Measurements from ENCODE around the gene ABHD14A.

Gene ABHD14A

GRCh38 chr3:52001443-52001974 is 26.6 kb downstream of the ABHD14A start:
- DNase-seq (ENCODE audit: low read depth, low spot score), result no peak
- ChIA-PET POLR2A (interaction anchor here (0.6 kb wide), 1 partner anchor 141 kb away, joined by 3 read pairs; no protein-coding TSS in a partner anchor), CTCF (interaction anchor here (0.6 to 18.2 kb wide), 39 partner anchors 9 to 447 kb away, joined by 3 to 779 read pairs (median 5); partner anchors contain the start of genes ABHD14B, DUSP7, PARP3 and POC1A)
- H3K4me3 ChIP-seq (ENCODE audit: low read depth, low read length), result no peak overlapping the region
- TF ChIP-seq CTCF (IDR thresholded peaks at IDR 0.05; ENCODE audit: insufficient read depth, low read length, missing control alignments), result peak; percentile 96

- POLR2A ChIA-PET, result no interaction called here
- no peak for TF ChIP-seq CTCF (IDR thresholded peaks at IDR 0.05; ENCODE audit: insufficient read depth, low read length, missing control alignments)
- no peak overlapping the region for H3K4me3 ChIP-seq (ENCODE audit: low read depth, low read length)
- CTCF ChIA-PET, result interaction anchor here (0.9 to 18.2 kb wide), 25 partner anchors 10 to 613 kb away, joined by 3 to 779 read pairs (median 7); partner anchors contain the start of genes DUSP7, PARP3 and POC1A
- no peak for DNase-seq (ENCODE audit: low read depth, low spot score)
These were observed 27.9 kb downstream of the ABHD14A start for GRCh38 chr3:52002748-52003147.

GRCh38 chr3:52004163-52004787 is 29.4 kb downstream of the ABHD14A start:
- ChIA-PET POLR2A (interaction anchor here (1.0 to 1.7 kb wide), 4 partner anchors 42 to 150 kb away, joined by 3 to 8 read pairs (median 4); partner anchors contain the start of genes DUSP7 and POC1A), CTCF (interaction anchor here (0.6 to 18.2 kb wide), 47 partner anchors 9 to 615 kb away, joined by 3 to 779 read pairs (median 5); partner anchors contain the start of genes ACY1, DUSP7, PARP3 and POC1A)
- peak; percentile 82 for TF ChIP-seq CTCF (IDR thresholded peaks at IDR 0.05; ENCODE audit: insufficient read depth, low read length, missing control alignments)
- H3K4me3 ChIP-seq (ENCODE audit: low read depth, low read length), result no peak overlapping the region
- no peak for DNase-seq (ENCODE audit: low read depth, low spot score)

GRCh38 chr3:52004906-52005395 is 30.1 kb downstream of the ABHD14A start:
- ChIA-PET CTCF (interaction anchor here (0.7 to 18.2 kb wide), 48 partner anchors 9 to 616 kb away, joined by 3 to 779 read pairs (median 6); partner anchors contain the start of genes ABHD14A, ABHD14B, ACY1 and DUSP7), POLR2A (interaction anchor here (0.9 to 1.7 kb wide), 6 partner anchors 9 to 150 kb away, joined by 3 to 5 read pairs (median 4); partner anchors contain the start of genes POC1A and RPL29)
- TF ChIP-seq CTCF (IDR thresholded peaks at IDR 0.05; ENCODE audit: insufficient read depth, low read length, missing control alignments), result no peak
- no peak overlapping the region for H3K4me3 ChIP-seq (ENCODE audit: low read depth, low read length)
- no peak for DNase-seq (ENCODE audit: low read depth, low spot score)

GRCh38 chr3:52005571-52005986 is 30.7 kb downstream of the ABHD14A start:
- H3K4me3 ChIP-seq (ENCODE audit: low read depth, low read length), result no peak overlapping the region; the same call in 1 of the 2 replicates

More at GRCh38 chr3:52005571-52005986, 30.7 kb downstream of the ABHD14A start:
- DNase-seq (ENCODE audit: low read depth, low spot score), result no peak
- ChIA-PET CTCF (interaction anchor here (0.7 to 18.2 kb wide), 21 partner anchors 8 to 334 kb away, joined by 3 to 779 read pairs (median 6); partner anchors contain the start of genes ABHD14A, ABHD14B, DUSP7 and POC1A), POLR2A (interaction anchor here (0.9 to 1.1 kb wide), 4 partner anchors 10 to 149 kb away, joined by 3 to 4 read pairs (median 4); partner anchors contain the start of genes POC1A and RPL29)
- TF ChIP-seq CTCF (IDR thresholded peaks at IDR 0.05; ENCODE audit: insufficient read depth, low read length, missing control alignments), result no peak
